ENCODE measurements around the gene MAPT.

The MAPT gene

DNA sequence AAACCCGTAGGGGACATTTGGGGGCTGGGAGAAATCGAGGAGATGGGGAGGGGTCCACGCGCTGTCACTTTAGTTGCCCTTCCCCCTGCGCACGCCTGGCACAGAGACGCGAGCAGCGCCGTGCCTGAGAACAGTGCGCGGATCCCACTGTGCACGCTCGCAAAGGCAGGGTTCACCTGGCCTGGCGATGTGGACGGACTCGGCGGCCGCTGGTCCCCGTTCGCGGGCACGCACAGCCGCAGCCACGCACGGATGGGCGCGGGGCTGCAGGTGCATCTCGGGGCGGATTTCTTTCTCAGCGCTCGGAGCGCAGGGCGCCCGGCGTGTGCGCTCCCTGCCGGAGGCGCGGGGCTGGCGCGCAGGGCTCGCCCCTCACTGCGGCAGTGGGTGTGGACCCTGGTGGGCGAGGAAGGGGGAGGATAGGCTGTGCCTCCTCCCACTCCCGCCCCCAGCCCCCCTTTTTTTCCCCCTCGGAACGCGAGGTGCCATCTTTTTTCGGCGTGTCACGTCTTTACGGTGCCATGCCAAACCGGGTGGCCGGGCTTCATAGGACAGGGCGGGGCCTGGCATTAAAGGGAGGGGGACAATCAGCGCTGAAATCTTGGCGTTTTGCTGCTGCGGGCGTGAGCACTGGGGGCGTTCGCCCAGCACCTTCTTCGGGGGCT, 1.1 kb downstream of the MAPT start:
- DNase-seq (ENCODE audit: low read depth in 1 of 2, low spot score in 1 of 2), result peak; percentile 60 to 69
- TF ChIP-seq JUND (IDR thresholded peaks at IDR 0.05; ENCODE audit: low read depth), result no peak
- in situ Hi-C loops (cut with HindIII; ENCODE audit: low pct_unique_long_range_greater_than_20kb, low sequenced_read_pairs), result no loop called here

GRCh38 chr17:45895969-45896785, 1.8 kb downstream of the MAPT start:
- in situ Hi-C loops (cut with HindIII; ENCODE audit: low pct_unique_long_range_greater_than_20kb, low sequenced_read_pairs), result no loop called here
- no peak for TF ChIP-seq JUND (IDR thresholded peaks at IDR 0.05; ENCODE audit: low read depth)
- peak in 1 of 2 experiments; percentile 34 for DNase-seq (ENCODE audit: low read depth in 1 of 2, low spot score in 1 of 2)

DNA sequence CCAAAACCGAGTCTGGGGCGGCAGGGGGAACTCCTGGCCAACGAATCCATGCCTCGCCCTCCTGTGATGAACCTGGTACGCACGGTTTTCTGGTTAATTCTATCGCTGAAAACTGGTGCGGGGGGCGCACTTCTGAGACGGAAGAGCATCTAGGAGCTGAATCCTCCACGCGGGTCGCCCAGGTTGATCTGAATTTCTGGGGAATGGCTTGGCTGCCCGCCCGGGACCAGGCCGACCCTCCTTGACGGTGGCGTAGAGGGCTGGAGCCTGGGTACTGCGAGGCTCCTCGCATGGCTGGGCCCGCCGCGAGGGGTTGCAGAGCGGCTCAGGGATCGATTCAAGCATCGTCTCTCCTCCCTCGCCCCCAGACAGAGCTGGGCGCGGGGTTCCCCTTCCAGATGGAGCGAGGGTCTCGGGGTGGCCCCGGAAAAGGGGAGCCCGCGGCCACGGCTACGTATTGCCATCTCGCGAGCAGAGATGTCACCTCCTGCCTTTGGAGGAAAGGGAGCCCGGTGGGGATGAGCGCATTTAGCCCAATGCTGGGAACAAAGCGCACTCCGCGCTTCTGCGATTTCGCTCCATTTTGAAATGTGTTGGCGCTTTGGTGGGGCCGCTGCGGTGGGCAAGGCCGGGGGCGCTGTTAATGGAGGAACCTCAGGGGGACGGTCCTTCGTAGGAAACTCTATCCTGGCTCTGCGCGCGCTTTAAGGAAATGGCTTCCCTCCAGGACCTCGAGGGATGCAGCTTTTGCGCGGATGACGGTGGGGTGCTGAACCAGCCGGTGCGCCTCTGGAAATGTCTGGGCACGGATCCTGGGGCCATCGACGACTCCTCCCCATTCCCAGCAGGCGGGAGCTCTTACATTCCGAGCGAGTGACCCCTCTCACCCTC, 2.7 kb downstream of the MAPT start:
- DNase-seq (ENCODE audit: low read depth in 1 of 2, low spot score in 1 of 2), result peak; percentile 44 to 52
- TF ChIP-seq JUND (IDR thresholded peaks at IDR 0.05; ENCODE audit: low read depth), result no peak
- in situ Hi-C loops (cut with HindIII; ENCODE audit: low pct_unique_long_range_greater_than_20kb, low sequenced_read_pairs), result no loop called here

DNA sequence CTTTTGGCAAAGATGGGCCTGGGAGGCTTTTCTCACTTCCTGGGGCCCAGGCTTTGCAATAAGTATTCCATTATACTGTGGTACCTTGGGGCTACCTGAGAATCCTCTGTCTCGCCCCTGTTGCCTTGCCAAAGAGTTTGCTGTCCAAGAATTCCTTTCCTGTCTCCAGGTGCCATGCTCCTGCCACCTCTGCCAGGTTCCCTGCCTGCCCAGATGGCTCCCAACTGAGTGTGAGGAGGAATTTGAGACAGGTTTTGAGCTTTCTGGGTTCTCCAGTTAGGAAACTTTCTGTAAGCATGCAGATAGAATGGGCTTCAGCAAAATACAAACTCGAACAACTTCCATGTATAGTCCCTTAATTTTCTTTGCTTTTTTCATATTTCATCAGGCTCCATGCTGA, 5.8 kb downstream of the MAPT start:
- in situ Hi-C loops (cut with HindIII; ENCODE audit: low pct_unique_long_range_greater_than_20kb, low sequenced_read_pairs), result no loop called here

DNA sequence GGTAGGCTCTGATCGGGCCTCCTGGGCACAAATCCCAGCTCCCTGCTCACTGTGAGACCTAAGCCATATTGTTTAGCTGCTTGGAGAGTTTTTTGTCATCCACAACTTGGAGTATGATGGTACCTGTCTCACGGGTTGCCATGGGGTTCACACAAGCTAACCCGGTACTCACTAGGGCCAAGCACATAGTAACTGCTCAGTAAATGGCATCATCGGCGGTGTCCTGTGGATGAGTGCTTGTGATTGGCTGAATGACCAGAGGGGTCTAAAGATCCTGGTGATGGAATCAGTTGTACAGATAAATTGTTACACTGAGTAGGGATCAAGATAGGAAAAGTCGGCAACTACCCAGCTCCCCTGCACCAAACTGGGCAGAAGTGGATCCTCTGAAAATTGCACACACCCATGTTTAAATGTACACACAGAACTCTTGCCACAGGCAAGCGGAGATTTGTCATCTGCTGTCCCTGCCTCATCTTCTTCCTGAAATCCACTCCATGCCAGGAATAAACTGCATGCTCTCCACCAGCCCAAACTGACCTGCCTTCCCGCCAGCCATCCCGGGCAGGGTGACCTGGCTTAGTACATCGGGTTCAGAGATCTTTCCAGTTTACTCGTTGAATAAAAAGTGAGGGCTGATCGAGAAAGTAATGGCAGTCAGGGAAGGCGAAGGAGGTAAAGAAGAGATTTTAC, 6.5 kb downstream of the MAPT start:
- in situ Hi-C loops (cut with HindIII; ENCODE audit: low pct_unique_long_range_greater_than_20kb, low sequenced_read_pairs), result no loop called here
- no peak; the same call in 1 of the 2 replicates for TF ChIP-seq JUND (IDR thresholded peaks at IDR 0.05; ENCODE audit: low read depth)
- DNase-seq (ENCODE audit: low read depth in 1 of 2, low spot score in 1 of 2), result peak in 1 of 2 experiments; percentile 81

More for the DNA sequence above, 5.8 kb downstream of the MAPT start:
- peak in 1 of 2 experiments; percentile 42 for DNase-seq (ENCODE audit: low read depth in 1 of 2, low spot score in 1 of 2)
- no peak for TF ChIP-seq JUND (IDR thresholded peaks at IDR 0.05; ENCODE audit: low read depth)

DNA sequence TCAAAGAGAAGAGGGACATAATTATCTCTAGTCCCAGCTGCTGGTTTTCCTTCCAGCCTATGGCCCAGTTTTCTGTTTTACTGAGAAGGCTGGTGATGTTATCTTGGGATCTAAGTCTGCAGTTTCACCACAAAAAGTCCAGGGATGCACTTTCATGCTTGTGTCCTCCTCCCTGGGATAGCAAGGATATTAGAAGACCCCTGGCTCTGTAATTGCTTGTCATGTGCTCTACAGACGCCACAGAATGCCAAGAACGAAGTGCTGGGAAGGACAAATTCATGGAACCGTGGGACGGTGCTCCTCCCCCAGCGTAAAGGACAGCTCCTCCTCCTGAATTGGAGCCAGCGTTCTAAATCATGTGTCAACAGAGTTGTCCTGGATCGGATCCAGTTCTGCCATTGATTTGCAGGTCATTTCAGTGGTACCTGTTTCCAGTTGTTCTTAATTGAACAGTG, 8.6 kb downstream of the MAPT start:
- DNase-seq (ENCODE audit: low read depth in 1 of 2, low spot score in 1 of 2), result peak; percentile 49 to 89

DNA sequence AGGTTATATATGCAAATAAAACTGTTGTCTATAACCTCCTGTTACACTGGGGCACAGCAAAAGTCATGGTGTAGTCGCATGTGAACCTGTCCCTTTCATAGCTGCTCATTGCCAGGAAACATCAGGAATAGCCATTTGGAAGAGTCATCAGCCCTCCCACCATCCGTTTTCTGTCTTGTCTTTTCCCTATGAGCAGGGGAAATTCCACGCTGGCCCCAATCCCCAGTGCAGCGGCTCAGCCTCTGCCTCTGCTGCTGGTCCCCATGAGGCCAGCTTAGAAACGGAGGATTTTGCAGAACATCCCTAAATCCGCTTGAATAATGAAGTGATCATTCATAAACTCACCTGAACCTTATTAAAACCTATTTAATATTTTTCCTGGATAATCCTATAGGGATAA, 10.5 kb downstream of the MAPT start:
- TF ChIP-seq JUND (IDR thresholded peaks at IDR 0.05; ENCODE audit: low read depth), result no peak
- in situ Hi-C loops (cut with HindIII; ENCODE audit: low pct_unique_long_range_greater_than_20kb, low sequenced_read_pairs), result no loop called here
- no peak for DNase-seq (ENCODE audit: low read depth in 1 of 2, low spot score in 1 of 2)

More for the DNA sequence above, 8.6 kb downstream of the MAPT start:
- no peak for TF ChIP-seq JUND (IDR thresholded peaks at IDR 0.05; ENCODE audit: low read depth)
- in situ Hi-C loops (cut with HindIII; ENCODE audit: low pct_unique_long_range_greater_than_20kb, low sequenced_read_pairs), result no loop called here

DNA sequence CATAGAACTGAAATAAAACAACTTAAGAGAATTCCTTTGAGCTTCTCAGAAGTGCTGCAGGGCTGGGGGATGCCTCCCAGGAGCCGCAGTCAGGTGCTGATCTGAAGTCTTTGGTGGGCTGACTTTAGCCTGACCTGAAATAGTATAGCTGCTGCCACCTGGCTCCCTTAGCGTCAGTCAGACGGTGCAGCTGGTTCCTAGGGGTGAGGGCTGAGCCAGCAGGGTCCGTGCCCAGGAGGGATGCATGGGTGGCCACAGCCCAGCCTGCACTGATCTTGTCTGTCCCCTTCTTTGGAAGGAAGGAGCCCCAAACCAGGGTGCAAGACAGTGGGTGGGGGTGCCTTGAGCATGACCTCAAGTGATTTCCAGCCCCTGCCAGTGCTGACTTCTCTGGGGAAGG, 11.5 kb downstream of the MAPT start:
- TF ChIP-seq JUND (IDR thresholded peaks at IDR 0.05; ENCODE audit: low read depth), result no peak
- DNase-seq (ENCODE audit: low read depth in 1 of 2, low spot score in 1 of 2), result no peak
- in situ Hi-C loops (cut with HindIII; ENCODE audit: low pct_unique_long_range_greater_than_20kb, low sequenced_read_pairs), result no loop called here

DNA sequence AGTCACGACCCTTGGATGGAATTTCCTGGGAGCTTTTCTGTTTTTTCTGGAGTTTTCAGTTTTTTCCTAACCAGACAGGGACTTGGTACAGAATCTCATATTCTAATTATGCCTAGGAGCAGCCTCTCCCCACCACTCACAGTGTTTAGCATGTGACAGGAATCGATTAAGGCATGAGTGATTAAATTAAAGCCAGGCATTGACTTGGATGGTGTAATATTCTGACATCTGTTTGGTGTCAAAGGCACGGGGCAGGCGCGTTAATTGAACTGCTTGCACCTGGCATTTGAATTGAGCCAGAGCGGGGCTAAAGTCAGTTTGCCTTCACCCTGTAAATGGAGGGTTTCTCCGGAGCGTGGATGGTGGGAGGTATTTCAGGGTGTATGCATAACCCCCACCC, 11.9 kb downstream of the MAPT start:
- in situ Hi-C loops (cut with HindIII; ENCODE audit: low pct_unique_long_range_greater_than_20kb, low sequenced_read_pairs), result no loop called here
- no peak for TF ChIP-seq JUND (IDR thresholded peaks at IDR 0.05; ENCODE audit: low read depth)
- DNase-seq (ENCODE audit: low read depth in 1 of 2, low spot score in 1 of 2), result no peak

DNA sequence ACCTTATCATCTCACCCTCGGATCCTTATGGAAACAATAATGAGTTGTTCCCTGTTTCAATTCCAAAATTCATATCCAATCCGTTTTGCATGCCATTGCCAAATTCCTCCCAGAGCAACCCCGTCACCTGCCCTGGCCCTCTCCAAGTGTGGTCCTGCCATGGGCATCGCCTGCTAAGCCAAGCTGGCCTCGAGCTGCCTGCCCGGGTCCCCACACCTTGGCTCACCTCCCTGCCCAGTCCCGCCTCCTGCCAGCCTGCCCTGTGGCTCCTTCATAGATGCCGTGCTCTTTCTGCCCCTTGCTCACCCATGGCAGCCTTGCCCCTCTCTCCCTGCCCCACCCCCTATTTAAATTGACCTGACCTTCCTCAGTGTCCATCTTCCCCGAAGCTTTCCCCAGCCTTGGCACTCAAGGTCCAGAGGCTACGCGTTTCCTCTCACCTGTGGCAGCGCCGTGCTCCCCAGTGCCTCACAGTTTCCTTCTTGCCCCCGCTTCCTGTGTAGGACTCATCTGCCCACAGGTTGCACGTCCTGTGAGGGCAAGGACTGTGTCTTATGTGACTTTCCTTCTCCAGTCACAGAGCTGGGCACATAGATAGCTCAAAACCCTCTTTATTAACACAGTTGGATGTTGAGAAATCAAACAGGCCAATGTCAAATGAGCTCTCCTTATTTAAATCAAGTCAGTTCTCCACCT, 12.7 kb downstream of the MAPT start:
- in situ Hi-C loops (cut with HindIII; ENCODE audit: low pct_unique_long_range_greater_than_20kb, low sequenced_read_pairs), result no loop called here
- no peak for TF ChIP-seq JUND (IDR thresholded peaks at IDR 0.05; ENCODE audit: low read depth)
- DNase-seq (ENCODE audit: low read depth in 1 of 2, low spot score in 1 of 2), result no peak

DNA sequence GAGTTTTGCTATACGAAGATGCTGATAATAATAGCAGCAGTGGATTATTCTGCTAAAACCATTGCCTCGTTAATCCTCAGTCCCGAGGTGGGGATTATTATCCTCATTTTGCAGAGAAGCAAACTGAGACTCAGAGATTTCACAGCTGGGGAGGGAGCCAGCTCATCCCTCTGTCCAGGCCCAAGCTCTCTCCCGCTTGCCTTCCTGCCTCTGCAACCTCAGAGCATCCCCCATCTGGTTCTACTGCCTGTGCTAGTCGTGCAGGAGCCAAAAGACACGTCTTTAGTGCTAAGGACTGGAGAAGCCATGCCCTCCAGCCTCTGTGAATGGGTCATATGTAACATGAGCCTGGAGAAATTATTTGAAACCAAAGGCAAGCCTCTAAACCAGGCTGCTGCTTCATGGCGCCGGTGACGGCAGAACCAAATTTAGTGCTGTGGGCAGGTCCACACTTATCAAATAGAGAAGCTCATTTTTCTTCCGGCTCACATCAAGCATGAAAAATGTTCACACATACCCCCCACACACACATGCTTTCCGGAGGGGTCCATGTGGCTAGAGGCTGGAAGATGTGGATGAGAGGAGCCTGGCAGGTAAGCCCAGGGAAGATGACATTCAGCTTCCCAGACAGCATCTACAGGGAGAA, 13.5 kb downstream of the MAPT start:
- in situ Hi-C loops (cut with HindIII; ENCODE audit: low pct_unique_long_range_greater_than_20kb, low sequenced_read_pairs), result no loop called here
- peak in 1 of 2 experiments; percentile 18 for DNase-seq (ENCODE audit: low read depth in 1 of 2, low spot score in 1 of 2)
- no peak for TF ChIP-seq JUND (IDR thresholded peaks at IDR 0.05; ENCODE audit: low read depth)
